Liver (tissue), 9 donors: ENCODE results near the gene GPC3. TPM values are rescaled to one million over a fixed set of nuclear protein-coding genes. Genes with fewer than 3 reads are reported as not detected.

Experiments used
- DNase-seq: peaks from one replicate; pipeline ENCODE4 v3.0.0-alpha.2; 2017; ENCODE audit warnings: low spot score
- H3K27ac ChIP-seq, 2 donors: one replicate each; pipeline ENCODE4 v1.7.0; 2013; ENCODE audit warnings: inconsistent platforms in 2 of 2, low read length in 2 of 2, control low read depth in 1 of 2, low read depth in 1 of 2, mild to moderate bottlenecking in 1 of 2
- H3K27me3 ChIP-seq, 4 donors: one replicate each; pipeline versions ENCODE4 v1.6.1 to v1.7.0; 2013; ENCODE audit warnings: low read length in 3 of 4, inconsistent platforms in 1 of 4, mild to moderate bottlenecking in 1 of 4, moderate library complexity in 1 of 4; ENCODE audit not compliant: control insufficient read depth in 4 of 4, insufficient read depth in 4 of 4
- H3K36me3 ChIP-seq, 4 donors: one replicate each; pipeline versions ENCODE4 v1.6.1 to v1.7.0; 2013; ENCODE audit warnings: low read length in 3 of 4, mild to moderate bottlenecking in 3 of 4, low read depth in 1 of 4, moderate library complexity in 1 of 4; ENCODE audit not compliant: control insufficient read depth in 4 of 4, insufficient read depth in 3 of 4
- H3K4me1 ChIP-seq, 4 donors: one replicate each; pipeline versions ENCODE4 v1.6.1 to v1.7.0; 2013; ENCODE audit warnings: low read length in 3 of 4, mild to moderate bottlenecking in 3 of 4, moderate library complexity in 1 of 4; ENCODE audit not compliant: control insufficient read depth in 4 of 4, insufficient read depth in 4 of 4
- H3K4me3 ChIP-seq, 3 donors: one replicate each; pipeline versions ENCODE4 v1.6.1 to v1.7.0; 2013; ENCODE audit warnings: low read length in 3 of 3, control low read depth in 1 of 3, low read depth in 1 of 3, mild to moderate bottlenecking in 1 of 3
- H3K9ac ChIP-seq, 2 donors: one replicate each; pipeline ENCODE4 v1.7.0; 2013; ENCODE audit warnings: low read length in 2 of 2, mild to moderate bottlenecking in 2 of 2, moderate library complexity in 2 of 2, control low read depth in 1 of 2, low read depth in 1 of 2
- H3K9me3 ChIP-seq, 4 donors: one replicate each; pipeline versions ENCODE4 v1.6.1 to v1.7.0; 2013; ENCODE audit warnings: low read length in 3 of 4; ENCODE audit not compliant: control insufficient read depth in 4 of 4
- ATF3 ChIP-seq: IDR thresholded peaks from 2 replicates; pipeline ENCODE4 v1.6.1; 2016; ENCODE audit warnings: antibody characterized with exemption
- CTCF ChIP-seq: fragments of 150-350 bp; IDR thresholded peaks from 2 replicates; pipeline ENCODE4 v1.5.1; 2017; ENCODE audit warnings: improper control_type of control experiment, low read depth, low read length; ENCODE audit not compliant: missing input control
- EGR1 ChIP-seq, 2 donors: IDR thresholded peaks; 2 replicates each; pipeline ENCODE4 v1.6.1; 2016 to 2018; ENCODE audit warnings: antibody characterized with exemption in 2 of 2, low read depth in 2 of 2
- FOXA1 ChIP-seq: IDR thresholded peaks from 2 replicates; pipeline ENCODE4 v1.6.1; 2016; ENCODE audit warnings: antibody characterized with exemption
- FOXA2 ChIP-seq: IDR thresholded peaks from 2 replicates; pipeline ENCODE4 v1.6.1; 2016; ENCODE audit warnings: antibody characterized with exemption
- GABPA ChIP-seq, 2 donors: IDR thresholded peaks in 1 of 2; conservative IDR thresholded peaks in 1 of 2; 2 replicates each; pipeline ENCODE4 v1.6.1; 2016; ENCODE audit warnings: antibody characterized with exemption in 2 of 2, mild to moderate bottlenecking in 1 of 2, moderate library complexity in 1 of 2
- HNF4A ChIP-seq, 2 donors: conservative IDR thresholded peaks; 2 replicates each; pipeline ENCODE4 v1.6.1; 2016; ENCODE audit warnings: antibody characterized with exemption in 2 of 2, mild to moderate bottlenecking in 2 of 2
- HNF4G ChIP-seq: IDR thresholded peaks from 2 replicates; pipeline ENCODE4 v1.6.1; 2016; ENCODE audit warnings: antibody characterized with exemption
- JUND ChIP-seq, 2 donors: IDR thresholded peaks; 2 replicates each; pipeline ENCODE4 v1.6.1; 2016; ENCODE audit warnings: antibody characterized with exemption in 2 of 2
- NR2F2 ChIP-seq: IDR thresholded peaks from 2 replicates; pipeline ENCODE4 v1.6.1; 2016; ENCODE audit warnings: antibody characterized with exemption
- REST ChIP-seq: IDR thresholded peaks from 2 replicates; pipeline ENCODE4 v1.6.1; 2016; ENCODE audit warnings: antibody characterized with exemption, mild to moderate bottlenecking
- RXRA ChIP-seq, 2 donors: IDR thresholded peaks; 2 replicates each; pipeline ENCODE4 v1.6.1; 2017 to 2018; ENCODE audit warnings: antibody characterized with exemption in 2 of 2, mild to moderate bottlenecking in 1 of 2
- SP1 ChIP-seq: IDR thresholded peaks from 2 replicates; pipeline ENCODE4 v1.6.1; 2018; ENCODE audit warnings: antibody characterized with exemption, mild to moderate bottlenecking
- TAF1 ChIP-seq: conservative IDR thresholded peaks from 2 replicates; pipeline ENCODE4 v1.6.1; 2016; ENCODE audit warnings: antibody characterized with exemption, mild to moderate bottlenecking
- YY1 ChIP-seq: IDR thresholded peaks from 2 replicates; pipeline ENCODE4 v1.6.1; 2016; ENCODE audit warnings: antibody characterized with exemption, mild to moderate bottlenecking
- ZBTB33 ChIP-seq: IDR thresholded peaks from 2 replicates; pipeline ENCODE4 v1.6.1; 2016; ENCODE audit warnings: antibody characterized with exemption
- WGBS: extraction: QIAGEN DNeasy Blood & Tissue Kit; methylation state at CpG from one replicate; pipeline ENCODE4 v1.1.7; 2013; 5-methylcytosine and 5-hydroxymethylcytosine counted together
- polyA plus RNA-seq, 2 donors: library from polyadenylated mRNA; stranded (reverse) in 1 of 2; unstranded in 1 of 2; fragments of 200-250 nt in 1 of 2; fragments of >200 nt in 1 of 2; fragmentation: Nextera tagmentation in 1 of 2; extraction: Ambion mirVana in 1 of 2; gene quantifications; one replicate each; pipeline versions ENCODE4 v1.2.1 to v1.2.3, GENCODE V29; 2013 to 2015
- total RNA-seq, 2 donors: library from RNA; depleted of rRNA; stranded (reverse); fragments of >200 nt; gene quantifications; one replicate each; pipeline ENCODE4 v1.2.3, GENCODE V29; 2014
- donor health status: healthy.
- donor health status: healthy.
- donor health status: healthy.
- donor health status: healthy.
- donor health status: healthy.

The GPC3 gene
- total and polyA plus RNA-seq, 4 donors, result 0.40 to 1,133 (median 1.5) TPM

- Histone ChIP-seq H3K4me3 (no peak overlapping the region), H3K9me3 (peaks cover 0 to 4% (median 0%) of the 10 kb centered on the region in 4 donors), H3K4me1 (peaks cover 4 to 11% (median 7%) of the 10 kb centered on the region in 4 donors), H3K27me3 (peaks cover 0 to 2% (median 1%) of the 10 kb centered on the region in 4 donors), H3K36me3 (no peaks in the 10 kb centered on the region), H3K9ac (no peak overlapping the region), H3K27ac (no peak overlapping the region)
- WGBS, result 18% methylated on average over 40 of the region's 40 CpGs
- TF ChIP-seq CTCF, result no peak
- TF ChIP-seq REST, result no peak
- no peak for TF ChIP-seq SP1
- TF ChIP-seq FOXA2, result no peak
- no peak for TF ChIP-seq ATF3
- TF ChIP-seq EGR1 (IDR thresholded peaks at IDR 0.05; ENCODE audit: low read depth in 2 of 2), result no peak
- no peak for TF ChIP-seq GABPA (IDR thresholded peaks at IDR 0.05 in 1 of 2, conservative IDR thresholded peaks at IDR 0.05 in 1 of 2)
- TF ChIP-seq JUND (IDR thresholded peaks at IDR 0.05), result no peak
- TF ChIP-seq HNF4G, result no peak
- TF ChIP-seq HNF4A (conservative IDR thresholded peaks at IDR 0.05), result no peak
- no peak for TF ChIP-seq NR2F2
- DNase-seq, result no peak
These were observed 1.2 kb downstream of the GPC3 start for GRCh38 chrX:133983974-133984845.

GRCh38 chrX:133983256-133983973 lies 2.0 kb downstream of the GPC3 start:
- peaks cover 4 to 11% (median 7%) of the 10 kb centered on the region in 4 donors for H3K4me1 ChIP-seq
- H3K27me3 ChIP-seq, result peaks cover 0 to 2% (median 1%) of the 10 kb centered on the region in 4 donors
- peaks cover 0 to 4% (median 0%) of the 10 kb centered on the region in 4 donors for H3K9me3 ChIP-seq
- TF ChIP-seq TAF1 (no peak), RXRA (IDR thresholded peaks at IDR 0.05) (no peak), FOXA1 (no peak), ZBTB33 (no peak), GABPA (IDR thresholded peaks at IDR 0.05 in 1 of 2, conservative IDR thresholded peaks at IDR 0.05 in 1 of 2) (no peak), ATF3 (no peak), HNF4A (conservative IDR thresholded peaks at IDR 0.05) (no peak), JUND (IDR thresholded peaks at IDR 0.05) (no peak), SP1 (no peak), YY1 (no peak), EGR1 (IDR thresholded peaks at IDR 0.05; ENCODE audit: low read depth in 2 of 2) (no peak), CTCF (no peak), FOXA2 (no peak)
- H3K36me3 ChIP-seq, result no peaks in the 10 kb centered on the region
- H3K27ac ChIP-seq, result no peak overlapping the region
- 47% methylated on average over 8 of the region's 8 CpGs for WGBS
- no peak overlapping the region for H3K4me3 ChIP-seq
- DNase-seq, result no peak
- H3K9ac ChIP-seq, result no peak overlapping the region
